Stomach (tissue), 9 donors: ENCODE data around the gene OGDH. TPM values are rescaled to one million over a fixed set of nuclear protein-coding genes. Genes with fewer than 3 reads are reported as not detected.

Experiments used
- DNase-seq, 2 donors: peaks; one replicate each; pipeline versions ENCODE4 v3.0.0 to v3.0.0-alpha.2; 2013 to 2019
- H3K27ac ChIP-seq, 5 donors: fragments of 200-600 bp in 4 of 5; sonication (generic) in 4 of 5; one replicate each; pipeline ENCODE4 v1.5.1; 2013 to 2019; ENCODE audit warnings: mild to moderate bottlenecking in 1 of 5, moderate library complexity in 1 of 5
- H3K27me3 ChIP-seq, 3 donors: fragments of 200-600 bp; sonication (generic); one replicate each; pipeline ENCODE4 v1.5.1; 2017 to 2019; ENCODE audit warnings: mixed run types in 1 of 3
- H3K36me3 ChIP-seq, 4 donors: fragments of 200-600 bp; sonication (generic); 1 replicate in 3 of 4; 2 replicates in 1 of 4; pipeline ENCODE4 v1.5.1; 2016 to 2019
- H3K4me1 ChIP-seq, 4 donors: fragments of 200-600 bp; sonication (generic); one replicate each; pipeline ENCODE4 v1.5.1; 2016 to 2019
- H3K4me3 ChIP-seq, 4 donors: fragments of 200-600 bp; sonication (generic) in 3 of 4; one replicate each; pipeline ENCODE4 v1.5.1; 2016 to 2019; ENCODE audit warnings: mild to moderate bottlenecking in 1 of 4
- H3K9me3 ChIP-seq, 4 donors: fragments of 200-600 bp; sonication (generic); one replicate each; pipeline ENCODE4 v1.5.1; 2016 to 2019
- EP300 ChIP-seq: sonication (generic); formaldehyde crosslinking; IDR thresholded peaks from one replicate; pipeline ENCODE4 v1.6.1; 2017; ENCODE audit warnings: antibody characterized with exemption
- POLR2A ChIP-seq, 4 donors: fragments of 450-650 bp; IDR thresholded peaks; one replicate each; pipeline ENCODE4 v1.6.1; 2016; ENCODE audit warnings: antibody characterized with exemption in 4 of 4, control low read depth in 2 of 4, mild to moderate bottlenecking in 1 of 4, moderate library complexity in 1 of 4
- POLR2AphosphoS5 ChIP-seq, 3 donors: sonication (generic); formaldehyde crosslinking; IDR thresholded peaks; one replicate each; pipeline ENCODE4 v1.6.1; 2016; ENCODE audit warnings: antibody characterized with exemption in 3 of 3
- whole genome bisulfite sequencing, 5 donors: extraction: QIAGEN DNeasy Blood & Tissue Kit in 3 of 5; methylation state at CpG; one replicate each; pipeline versions ENCODE4 v1.1.5 to v1.1.7; 2013 to 2018; 5-methylcytosine and 5-hydroxymethylcytosine counted together
- intact Hi-C: fragments of 100-400 bp; cut with DNase I; formaldehyde crosslinking; loops from one replicate; pipeline ENCODE4 v1.15.1; 2023; ENCODE audit warnings: low total_unique reads
- polyA plus RNA-seq, 3 donors: library from polyadenylated mRNA; stranded (reverse); fragments of 200-250 nt; gene quantifications; one replicate each; pipeline ENCODE4 v1.2.3, GENCODE V29; 2013
- total RNA-seq, 5 donors: library from RNA; depleted of rRNA; stranded (reverse); fragments of >200 nt; gene quantifications; one replicate each; pipeline versions ENCODE4 v1.1.0 to v1.2.3, GENCODE V29; 2014 to 2016
- TF ChIP-seq, protein P1 (sequence below), 7 experiments: fragments of 450-650 bp in 4 of 7; fragments of 200-600 bp in 3 of 7; sonication (generic) in 3 of 7; IDR thresholded peaks; one replicate each; pipeline ENCODE4 v1.5.1; 2016 to 2019; ENCODE audit warnings: antibody characterized with exemption in 7 of 7, control low read depth in 2 of 7, mild to moderate bottlenecking in 1 of 7
- donor health status: healthy with polysubstance abuse.
- donor health status: Bipolar disorder and iron deficiency.
- donor health status: healthy.

Gene OGDH
- total and polyA plus RNA-seq, 8 donors = 19.8 to 92.0 (median 31.3) TPM

DNA sequence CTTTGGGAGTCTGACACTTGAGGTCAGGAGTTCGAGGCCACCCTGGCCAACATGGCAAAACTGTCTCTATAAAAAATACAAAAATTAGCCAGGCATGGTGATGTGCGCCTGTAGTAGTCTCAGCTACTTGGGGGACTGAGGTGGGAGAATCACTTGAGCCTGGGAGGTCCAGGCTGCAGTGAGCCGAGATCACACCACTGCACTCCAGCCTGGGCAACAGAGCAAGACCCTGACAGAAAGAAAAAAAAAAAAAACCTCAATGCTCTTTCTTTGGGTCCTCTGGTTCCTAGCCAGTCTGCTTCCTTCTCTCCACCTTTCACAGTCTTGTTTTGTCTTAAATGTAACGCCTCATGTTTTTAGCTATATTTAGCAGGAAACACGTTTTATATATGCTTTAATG, 9.4 kb downstream of the OGDH start:
- H3K4me1 ChIP-seq = peaks cover 8 to 73% (median 42%) of the 10 kb centered on the region in 4 donors
- TF ChIP-seq POLR2AphosphoS5 (IDR thresholded peaks at IDR 0.05) = no peak
- TF ChIP-seq EP300 = no peak
- TF ChIP-seq, protein P1, sequence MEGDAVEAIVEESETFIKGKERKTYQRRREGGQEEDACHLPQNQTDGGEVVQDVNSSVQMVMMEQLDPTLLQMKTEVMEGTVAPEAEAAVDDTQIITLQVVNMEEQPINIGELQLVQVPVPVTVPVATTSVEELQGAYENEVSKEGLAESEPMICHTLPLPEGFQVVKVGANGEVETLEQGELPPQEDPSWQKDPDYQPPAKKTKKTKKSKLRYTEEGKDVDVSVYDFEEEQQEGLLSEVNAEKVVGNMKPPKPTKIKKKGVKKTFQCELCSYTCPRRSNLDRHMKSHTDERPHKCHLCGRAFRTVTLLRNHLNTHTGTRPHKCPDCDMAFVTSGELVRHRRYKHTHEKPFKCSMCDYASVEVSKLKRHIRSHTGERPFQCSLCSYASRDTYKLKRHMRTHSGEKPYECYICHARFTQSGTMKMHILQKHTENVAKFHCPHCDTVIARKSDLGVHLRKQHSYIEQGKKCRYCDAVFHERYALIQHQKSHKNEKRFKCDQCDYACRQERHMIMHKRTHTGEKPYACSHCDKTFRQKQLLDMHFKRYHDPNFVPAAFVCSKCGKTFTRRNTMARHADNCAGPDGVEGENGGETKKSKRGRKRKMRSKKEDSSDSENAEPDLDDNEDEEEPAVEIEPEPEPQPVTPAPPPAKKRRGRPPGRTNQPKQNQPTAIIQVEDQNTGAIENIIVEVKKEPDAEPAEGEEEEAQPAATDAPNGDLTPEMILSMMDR (IDR thresholded peaks at IDR 0.05) = no peak
- no peak for TF ChIP-seq POLR2A (IDR thresholded peaks at IDR 0.05)

GRCh38 chr7:44616545-44616944, 10.1 kb downstream of the OGDH start:
- intact Hi-C loops = no loop called here
- H3K4me3 ChIP-seq = no peak overlapping the region
- H3K9me3 ChIP-seq = no peaks in the 10 kb centered on the region
- 87 to 93% (median 90%) methylated on average over 12 of the region's 12 CpGs for WGBS, 5 donors
- peak overlapping the region in 1 of 5 donors; percentile 62 for H3K27ac ChIP-seq
- peaks cover 0 to 8% (median 0%) of the 10 kb centered on the region in 4 donors for H3K36me3 ChIP-seq
- H3K27me3 ChIP-seq = no peaks in the 10 kb centered on the region
- no peak for TF ChIP-seq POLR2AphosphoS5 (IDR thresholded peaks at IDR 0.05)
- no peak for TF ChIP-seq EP300
- TF ChIP-seq, protein P1 (IDR thresholded peaks at IDR 0.05) = no peak
- no peak for TF ChIP-seq POLR2A (IDR thresholded peaks at IDR 0.05)
- no peak for DNase-seq
- H3K4me1 ChIP-seq = peaks cover 12 to 81% (median 49%) of the 10 kb centered on the region in 4 donors

More for the DNA sequence above, 9.4 kb downstream of the OGDH start:
- Histone ChIP-seq H3K27ac (peak overlapping the region in 4 of 5 donors; percentile 14 to 68 (median 60)), H3K27me3 (no peaks in the 10 kb centered on the region), H3K9me3 (no peaks in the 10 kb centered on the region), H3K4me3 (no peak overlapping the region), H3K36me3 (peaks cover 0 to 8% (median 0%) of the 10 kb centered on the region in 4 donors)
- DNase-seq = no peak
- intact Hi-C loops = no loop called here
- 75 to 94% (median 87%) methylated on average over 5 of the region's 5 CpGs for WGBS, 5 donors

- intact Hi-C loops = no loop called here
- DNase-seq = no peak
- H3K27ac ChIP-seq = peak overlapping the region in 1 of 5 donors; percentile 9
- peaks cover 18 to 86% (median 55%) of the 10 kb centered on the region in 4 donors for H3K4me1 ChIP-seq
- H3K4me3 ChIP-seq = no peak overlapping the region
- H3K27me3 ChIP-seq = no peaks in the 10 kb centered on the region
- TF ChIP-seq EP300 (no peak), POLR2A (IDR thresholded peaks at IDR 0.05) (no peak), POLR2AphosphoS5 (IDR thresholded peaks at IDR 0.05) (no peak)
- TF ChIP-seq, protein P1 (IDR thresholded peaks at IDR 0.05) = no peak
- 40 to 60% (median 51%) methylated on average over 2 of the region's 2 CpGs for WGBS, 5 donors
- no peaks in the 10 kb centered on the region for H3K9me3 ChIP-seq
- peaks cover 0 to 8% (median 0%) of the 10 kb centered on the region in 4 donors for H3K36me3 ChIP-seq
Measured at GRCh38 chr7:44617225-44617890, 10.9 kb downstream of the OGDH start.

- H3K27ac ChIP-seq = no peak overlapping the region
- no peaks in the 10 kb centered on the region for H3K27me3 ChIP-seq
- 84 to 97% (median 91%) methylated on average over 1 of the region's 1 CpG for WGBS, 5 donors
- intact Hi-C loops = no loop called here
- H3K4me3 ChIP-seq = no peak overlapping the region
- no peaks in the 10 kb centered on the region for H3K9me3 ChIP-seq
- TF ChIP-seq EP300 (no peak), POLR2AphosphoS5 (IDR thresholded peaks at IDR 0.05) (no peak), POLR2A (IDR thresholded peaks at IDR 0.05) (no peak)
- TF ChIP-seq, protein P1 (IDR thresholded peaks at IDR 0.05) = no peak
- H3K36me3 ChIP-seq = peaks cover 0 to 8% (median 0%) of the 10 kb centered on the region in 4 donors
- no peak for DNase-seq
- peaks cover 25 to 86% (median 59%) of the 10 kb centered on the region in 4 donors for H3K4me1 ChIP-seq
Measured at GRCh38 chr7:44618045-44618444, 11.6 kb downstream of the OGDH start.
